H1 (cell line): ENCODE data around the gene DISC1. TPM values are rescaled to one million over a fixed set of nuclear protein-coding genes. Genes with fewer than 3 reads are reported as not detected.

Experiments
- GTF2F1 ChIP-seq: IDR thresholded peaks from 2 replicates; pipeline ENCODE4 v1.6.1; 2012; ENCODE audit warnings: low read depth, low read length, improper control_type of control experiment, borderline replicate concordance
- RAD21 ChIP-seq, 2 experiments: IDR thresholded peaks in 1 of 2; conservative IDR thresholded peaks in 1 of 2; 2 replicates each; pipeline ENCODE4 v1.6.1; 2011; ENCODE audit warnings: low read depth in 2 of 2, low read length in 2 of 2, improper control_type of control experiment in 1 of 2, inconsistent platforms in 1 of 2, mild to moderate bottlenecking in 1 of 2, moderate library complexity in 1 of 2
- RFX5 ChIP-seq: IDR thresholded peaks from 2 replicates; pipeline ENCODE4 v1.6.1; 2011; ENCODE audit warnings: low read depth, low read length, improper control_type of control experiment, borderline replicate concordance
- SIN3A ChIP-seq, 2 experiments: IDR thresholded peaks in 1 of 2; conservative IDR thresholded peaks in 1 of 2; 2 replicates each; pipeline ENCODE4 v1.6.1; 2011 to 2012; ENCODE audit warnings: low read length in 2 of 2, improper control_type of control experiment in 1 of 2, low read depth in 1 of 2, mild to moderate bottlenecking in 1 of 2
- polyA plus RNA-seq, 7 experiments: library from polyadenylated mRNA; depleted of rRNA in 3 of 7; stranded (reverse) in 5 of 7; unstranded in 2 of 7; fragments of >200 nt in 5 of 7; fragments of 200-250 nt in 2 of 7; gene quantifications; 1 replicate in 5 of 7; 2 replicates in 1 of 7; 4 replicates in 1 of 7; pipeline versions ENCODE4 v1.2.1 to v1.2.3, GENCODE V29; 2011 to 2013; ENCODE audit warnings: missing spikeins in 2 of 7, mixed read lengths in 2 of 7
- total RNA-seq: library from RNA; stranded (reverse); fragmentation: NEBNext Ultra II Directional; extraction: Animal tissue kit (Norgen Biotek cat#: 25700); gene quantifications from 2 replicates; pipeline ENCODE4 v1.2.1, GENCODE V29; 2021
- TF ChIP-seq, protein P1 (sequence below): fragments of 300-600 bp; sonication (generic); IDR thresholded peaks from 2 replicates; pipeline ENCODE4 v1.7.1; 2012; ENCODE audit warnings: low read length, moderate library complexity, mild to moderate bottlenecking, inconsistent platforms; ENCODE audit not compliant: insufficient replicate concordance
- TF ChIP-seq, protein P2 (sequence below), 3 experiments: IDR thresholded peaks; 1 replicate in 2 of 3; 2 replicates in 1 of 3; pipeline versions ENCODE4 v1.5.1 to v1.6.1; 2011; ENCODE audit warnings: low read length in 3 of 3, mild to moderate bottlenecking in 3 of 3, inconsistent platforms in 2 of 3, low read depth in 1 of 3, moderate library complexity in 1 of 3; ENCODE audit not compliant: insufficient read depth in 1 of 3; ENCODE audit errors: control extremely low read depth in 1 of 3

DISC1 gene
- total and polyA plus RNA-seq, 2 of the 8 experiments (the other 6 are each of a cell fraction or from before 2014, with no cell fraction given): 1.1 to 3.5 TPM

DNA sequence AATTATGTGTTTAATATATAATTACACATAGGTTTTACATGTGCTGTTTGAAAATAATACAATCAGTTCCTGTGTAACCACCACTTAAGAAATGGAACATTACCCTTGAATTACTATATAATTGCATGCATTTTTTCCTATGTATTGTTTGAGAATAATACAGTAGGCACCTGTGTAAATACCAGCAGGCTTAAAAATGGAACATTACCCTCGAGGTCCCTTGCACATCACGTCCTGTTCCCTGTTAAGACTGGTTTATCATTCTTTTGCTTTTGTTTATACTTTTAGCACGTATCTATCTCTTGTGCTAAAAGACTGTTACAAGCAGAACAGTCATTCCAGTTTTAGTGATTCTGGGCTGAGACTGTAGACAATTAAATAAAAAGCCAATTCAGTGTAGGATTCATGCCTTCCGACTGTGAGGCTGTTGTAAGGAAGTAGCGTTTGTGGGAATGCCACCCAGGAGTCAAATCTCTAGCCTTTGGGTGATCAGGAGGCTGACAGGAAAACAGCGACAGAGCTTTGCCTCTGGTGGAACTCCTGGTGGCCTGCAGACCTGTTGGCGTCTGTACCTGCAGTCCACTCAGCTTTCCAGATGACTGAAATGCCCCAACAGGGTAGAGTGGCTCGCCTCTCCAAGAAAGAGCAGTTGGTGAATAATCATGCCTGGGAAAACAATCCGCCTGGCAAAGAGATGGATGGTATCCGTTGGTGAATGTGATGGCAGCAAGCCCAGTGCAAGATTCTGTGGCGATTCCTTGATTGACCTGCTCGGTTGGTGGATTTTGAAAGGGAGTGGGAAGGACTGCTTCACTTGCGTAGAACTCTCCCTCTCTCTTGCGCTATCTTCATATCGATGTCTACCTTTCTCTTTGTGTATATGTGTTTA is 58.0 kb downstream of the DISC1 start (continued):
- TF ChIP-seq, protein P1, sequence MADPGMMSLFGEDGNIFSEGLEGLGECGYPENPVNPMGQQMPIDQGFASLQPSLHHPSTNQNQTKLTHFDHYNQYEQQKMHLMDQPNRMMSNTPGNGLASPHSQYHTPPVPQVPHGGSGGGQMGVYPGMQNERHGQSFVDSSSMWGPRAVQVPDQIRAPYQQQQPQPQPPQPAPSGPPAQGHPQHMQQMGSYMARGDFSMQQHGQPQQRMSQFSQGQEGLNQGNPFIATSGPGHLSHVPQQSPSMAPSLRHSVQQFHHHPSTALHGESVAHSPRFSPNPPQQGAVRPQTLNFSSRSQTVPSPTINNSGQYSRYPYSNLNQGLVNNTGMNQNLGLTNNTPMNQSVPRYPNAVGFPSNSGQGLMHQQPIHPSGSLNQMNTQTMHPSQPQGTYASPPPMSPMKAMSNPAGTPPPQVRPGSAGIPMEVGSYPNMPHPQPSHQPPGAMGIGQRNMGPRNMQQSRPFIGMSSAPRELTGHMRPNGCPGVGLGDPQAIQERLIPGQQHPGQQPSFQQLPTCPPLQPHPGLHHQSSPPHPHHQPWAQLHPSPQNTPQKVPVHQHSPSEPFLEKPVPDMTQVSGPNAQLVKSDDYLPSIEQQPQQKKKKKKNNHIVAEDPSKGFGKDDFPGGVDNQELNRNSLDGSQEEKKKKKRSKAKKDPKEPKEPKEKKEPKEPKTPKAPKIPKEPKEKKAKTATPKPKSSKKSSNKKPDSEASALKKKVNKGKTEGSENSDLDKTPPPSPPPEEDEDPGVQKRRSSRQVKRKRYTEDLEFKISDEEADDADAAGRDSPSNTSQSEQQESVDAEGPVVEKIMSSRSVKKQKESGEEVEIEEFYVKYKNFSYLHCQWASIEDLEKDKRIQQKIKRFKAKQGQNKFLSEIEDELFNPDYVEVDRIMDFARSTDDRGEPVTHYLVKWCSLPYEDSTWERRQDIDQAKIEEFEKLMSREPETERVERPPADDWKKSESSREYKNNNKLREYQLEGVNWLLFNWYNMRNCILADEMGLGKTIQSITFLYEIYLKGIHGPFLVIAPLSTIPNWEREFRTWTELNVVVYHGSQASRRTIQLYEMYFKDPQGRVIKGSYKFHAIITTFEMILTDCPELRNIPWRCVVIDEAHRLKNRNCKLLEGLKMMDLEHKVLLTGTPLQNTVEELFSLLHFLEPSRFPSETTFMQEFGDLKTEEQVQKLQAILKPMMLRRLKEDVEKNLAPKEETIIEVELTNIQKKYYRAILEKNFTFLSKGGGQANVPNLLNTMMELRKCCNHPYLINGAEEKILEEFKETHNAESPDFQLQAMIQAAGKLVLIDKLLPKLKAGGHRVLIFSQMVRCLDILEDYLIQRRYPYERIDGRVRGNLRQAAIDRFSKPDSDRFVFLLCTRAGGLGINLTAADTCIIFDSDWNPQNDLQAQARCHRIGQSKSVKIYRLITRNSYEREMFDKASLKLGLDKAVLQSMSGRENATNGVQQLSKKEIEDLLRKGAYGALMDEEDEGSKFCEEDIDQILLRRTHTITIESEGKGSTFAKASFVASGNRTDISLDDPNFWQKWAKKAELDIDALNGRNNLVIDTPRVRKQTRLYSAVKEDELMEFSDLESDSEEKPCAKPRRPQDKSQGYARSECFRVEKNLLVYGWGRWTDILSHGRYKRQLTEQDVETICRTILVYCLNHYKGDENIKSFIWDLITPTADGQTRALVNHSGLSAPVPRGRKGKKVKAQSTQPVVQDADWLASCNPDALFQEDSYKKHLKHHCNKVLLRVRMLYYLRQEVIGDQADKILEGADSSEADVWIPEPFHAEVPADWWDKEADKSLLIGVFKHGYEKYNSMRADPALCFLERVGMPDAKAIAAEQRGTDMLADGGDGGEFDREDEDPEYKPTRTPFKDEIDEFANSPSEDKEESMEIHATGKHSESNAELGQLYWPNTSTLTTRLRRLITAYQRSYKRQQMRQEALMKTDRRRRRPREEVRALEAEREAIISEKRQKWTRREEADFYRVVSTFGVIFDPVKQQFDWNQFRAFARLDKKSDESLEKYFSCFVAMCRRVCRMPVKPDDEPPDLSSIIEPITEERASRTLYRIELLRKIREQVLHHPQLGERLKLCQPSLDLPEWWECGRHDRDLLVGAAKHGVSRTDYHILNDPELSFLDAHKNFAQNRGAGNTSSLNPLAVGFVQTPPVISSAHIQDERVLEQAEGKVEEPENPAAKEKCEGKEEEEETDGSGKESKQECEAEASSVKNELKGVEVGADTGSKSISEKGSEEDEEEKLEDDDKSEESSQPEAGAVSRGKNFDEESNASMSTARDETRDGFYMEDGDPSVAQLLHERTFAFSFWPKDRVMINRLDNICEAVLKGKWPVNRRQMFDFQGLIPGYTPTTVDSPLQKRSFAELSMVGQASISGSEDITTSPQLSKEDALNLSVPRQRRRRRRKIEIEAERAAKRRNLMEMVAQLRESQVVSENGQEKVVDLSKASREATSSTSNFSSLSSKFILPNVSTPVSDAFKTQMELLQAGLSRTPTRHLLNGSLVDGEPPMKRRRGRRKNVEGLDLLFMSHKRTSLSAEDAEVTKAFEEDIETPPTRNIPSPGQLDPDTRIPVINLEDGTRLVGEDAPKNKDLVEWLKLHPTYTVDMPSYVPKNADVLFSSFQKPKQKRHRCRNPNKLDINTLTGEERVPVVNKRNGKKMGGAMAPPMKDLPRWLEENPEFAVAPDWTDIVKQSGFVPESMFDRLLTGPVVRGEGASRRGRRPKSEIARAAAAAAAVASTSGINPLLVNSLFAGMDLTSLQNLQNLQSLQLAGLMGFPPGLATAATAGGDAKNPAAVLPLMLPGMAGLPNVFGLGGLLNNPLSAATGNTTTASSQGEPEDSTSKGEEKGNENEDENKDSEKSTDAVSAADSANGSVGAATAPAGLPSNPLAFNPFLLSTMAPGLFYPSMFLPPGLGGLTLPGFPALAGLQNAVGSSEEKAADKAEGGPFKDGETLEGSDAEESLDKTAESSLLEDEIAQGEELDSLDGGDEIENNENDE: no peak
- TF ChIP-seq, protein P2, sequence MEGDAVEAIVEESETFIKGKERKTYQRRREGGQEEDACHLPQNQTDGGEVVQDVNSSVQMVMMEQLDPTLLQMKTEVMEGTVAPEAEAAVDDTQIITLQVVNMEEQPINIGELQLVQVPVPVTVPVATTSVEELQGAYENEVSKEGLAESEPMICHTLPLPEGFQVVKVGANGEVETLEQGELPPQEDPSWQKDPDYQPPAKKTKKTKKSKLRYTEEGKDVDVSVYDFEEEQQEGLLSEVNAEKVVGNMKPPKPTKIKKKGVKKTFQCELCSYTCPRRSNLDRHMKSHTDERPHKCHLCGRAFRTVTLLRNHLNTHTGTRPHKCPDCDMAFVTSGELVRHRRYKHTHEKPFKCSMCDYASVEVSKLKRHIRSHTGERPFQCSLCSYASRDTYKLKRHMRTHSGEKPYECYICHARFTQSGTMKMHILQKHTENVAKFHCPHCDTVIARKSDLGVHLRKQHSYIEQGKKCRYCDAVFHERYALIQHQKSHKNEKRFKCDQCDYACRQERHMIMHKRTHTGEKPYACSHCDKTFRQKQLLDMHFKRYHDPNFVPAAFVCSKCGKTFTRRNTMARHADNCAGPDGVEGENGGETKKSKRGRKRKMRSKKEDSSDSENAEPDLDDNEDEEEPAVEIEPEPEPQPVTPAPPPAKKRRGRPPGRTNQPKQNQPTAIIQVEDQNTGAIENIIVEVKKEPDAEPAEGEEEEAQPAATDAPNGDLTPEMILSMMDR (IDR thresholded peaks at IDR 0.05; ENCODE audit: control extremely low read depth in 1 of 3, insufficient read depth in 1 of 3, low read depth in 1 of 3, low read length in 3 of 3): no peak
- TF ChIP-seq RAD21 (IDR thresholded peaks at IDR 0.05 in 1 of 2, conservative IDR thresholded peaks at IDR 0.05 in 1 of 2; ENCODE audit: low read depth in 2 of 2, low read length in 2 of 2): no peak
- no peak for TF ChIP-seq GTF2F1
- no peak for TF ChIP-seq SIN3A (conservative IDR thresholded peaks at IDR 0.05 in 1 of 2, IDR thresholded peaks at IDR 0.05 in 1 of 2; ENCODE audit: low read depth in 1 of 2, low read length in 2 of 2)
- TF ChIP-seq RFX5: no peak
